GM19193 (cell line): Measurements from ENCODE around the gene SPTB.

Experiments
- POLR2A ChIP-seq: IDR thresholded peaks from 4 replicates; pipeline ENCODE4 v1.6.1; 2011; ENCODE audit not compliant: insufficient read depth, insufficient read length; ENCODE audit errors: extremely low read depth

Gene SPTB

DNA sequence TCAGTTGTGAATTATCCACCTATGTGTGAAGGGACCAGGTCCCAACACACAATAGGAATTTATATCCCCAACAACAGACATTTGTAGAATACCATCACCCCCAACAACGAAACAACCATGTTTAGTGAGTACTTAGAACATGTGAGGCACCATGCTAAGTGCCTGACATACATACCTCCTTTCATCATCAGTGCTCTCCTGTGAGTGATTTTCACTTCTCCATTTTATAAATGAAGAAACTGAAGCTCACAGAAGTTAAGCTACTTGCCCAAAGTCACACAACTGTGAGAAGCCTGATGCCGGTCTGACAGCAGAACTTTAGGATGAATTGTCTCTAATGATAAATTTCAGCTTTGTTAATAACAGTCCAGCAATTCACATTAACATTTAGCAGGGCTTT is 35.4 kb downstream of the SPTB start:
- TF ChIP-seq POLR2A: no peak

- no peak for TF ChIP-seq POLR2A
These were observed 36.2 kb downstream of the SPTB start for GRCh38 chr14:64843548-64843947.

DNA sequence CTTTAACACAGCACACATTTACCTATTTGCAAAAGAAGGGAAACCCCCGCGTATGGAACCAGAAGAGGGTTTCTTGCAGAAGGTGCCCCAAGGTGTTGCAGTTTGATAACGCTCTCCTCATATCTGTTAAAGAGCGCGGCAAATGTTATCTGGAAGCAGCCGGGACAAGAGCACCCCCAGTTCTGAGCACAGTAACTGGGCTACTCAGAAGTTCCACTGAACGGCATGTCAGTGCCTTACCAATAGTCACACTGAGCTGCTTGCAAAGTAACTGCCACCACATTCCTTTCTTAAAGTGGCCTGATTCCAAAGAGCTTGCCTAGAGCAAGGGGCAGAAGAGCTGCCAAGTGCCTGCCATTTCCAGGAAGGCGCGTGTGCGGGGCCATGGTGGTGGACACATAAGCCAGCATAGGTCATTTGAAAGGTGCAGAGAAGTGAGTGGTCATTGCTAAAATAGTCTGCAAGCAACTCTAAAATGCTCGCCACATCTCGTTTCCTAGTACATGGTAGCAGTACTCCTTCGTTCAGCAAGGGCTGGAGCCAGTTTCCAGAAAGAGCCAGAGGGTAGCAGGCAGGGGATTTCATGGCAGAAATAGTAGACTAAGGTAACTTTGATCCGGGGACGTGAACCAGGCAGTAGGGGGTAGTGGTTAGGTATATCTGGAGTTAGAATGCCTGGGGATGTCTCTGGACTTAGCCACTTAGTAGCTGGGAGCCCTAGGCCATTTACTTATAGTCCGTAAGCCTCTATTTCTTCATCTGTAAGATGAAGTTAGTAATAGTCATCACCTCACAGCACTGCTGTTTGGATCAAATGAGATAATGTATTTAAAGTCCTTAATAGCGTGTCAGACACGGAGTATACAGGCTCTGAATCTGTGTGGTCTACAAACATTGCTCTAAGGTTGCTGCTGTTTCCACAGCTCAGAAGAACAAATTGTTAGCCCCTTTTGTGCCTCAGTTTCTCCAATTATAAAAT is 37.6 kb downstream of the SPTB start:
- no peak for TF ChIP-seq POLR2A

GRCh38 chr14:64841121-64841651 is 38.5 kb downstream of the SPTB start:
- TF ChIP-seq POLR2A: no peak

- TF ChIP-seq POLR2A: no peak
These were observed 41.1 kb downstream of the SPTB start for GRCh38 chr14:64838656-64839055.

DNA sequence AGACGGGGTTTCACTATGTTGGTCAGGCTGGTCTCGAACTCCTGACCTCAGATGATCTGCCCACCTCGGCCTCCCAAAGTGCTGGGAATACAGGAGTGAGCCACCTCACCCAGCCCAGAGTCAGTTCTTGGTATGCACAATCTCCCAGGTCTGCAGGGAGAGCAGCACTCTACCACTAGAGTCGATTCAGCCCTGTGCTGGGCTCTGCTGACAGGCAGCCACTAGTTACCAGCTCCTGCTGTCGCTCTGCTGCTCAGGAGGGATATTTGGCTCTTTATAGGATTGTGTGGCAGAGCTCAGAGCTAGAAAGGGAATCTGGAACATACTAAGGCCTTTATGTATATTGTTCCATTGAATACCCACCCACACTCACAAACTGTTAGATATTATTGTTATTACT is 44.3 kb downstream of the SPTB start:
- no peak for TF ChIP-seq POLR2A

DNA sequence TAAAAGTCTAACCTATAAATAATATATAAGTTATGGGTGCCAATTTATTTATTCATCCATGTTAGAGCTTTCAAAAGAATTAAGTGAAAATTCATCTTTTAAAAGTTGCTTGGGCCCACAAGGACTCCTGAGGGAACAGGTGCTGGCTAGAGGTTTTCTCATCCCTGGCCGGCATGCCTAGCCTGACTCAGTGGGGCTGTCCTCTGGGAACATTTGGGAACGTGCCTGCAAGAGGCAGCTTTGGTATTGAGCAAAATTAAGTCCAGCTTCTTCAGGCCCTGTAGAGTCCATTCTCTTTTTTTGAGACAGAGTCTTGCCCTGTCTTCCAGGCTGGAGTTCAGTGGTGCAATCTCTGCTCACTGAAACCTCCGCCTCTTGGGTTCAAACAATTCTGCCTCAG is 44.7 kb downstream of the SPTB start:
- TF ChIP-seq POLR2A: no peak

- no peak for TF ChIP-seq POLR2A
These were observed 48.3 kb downstream of the SPTB start for GRCh38 chr14:64831419-64831818.

DNA sequence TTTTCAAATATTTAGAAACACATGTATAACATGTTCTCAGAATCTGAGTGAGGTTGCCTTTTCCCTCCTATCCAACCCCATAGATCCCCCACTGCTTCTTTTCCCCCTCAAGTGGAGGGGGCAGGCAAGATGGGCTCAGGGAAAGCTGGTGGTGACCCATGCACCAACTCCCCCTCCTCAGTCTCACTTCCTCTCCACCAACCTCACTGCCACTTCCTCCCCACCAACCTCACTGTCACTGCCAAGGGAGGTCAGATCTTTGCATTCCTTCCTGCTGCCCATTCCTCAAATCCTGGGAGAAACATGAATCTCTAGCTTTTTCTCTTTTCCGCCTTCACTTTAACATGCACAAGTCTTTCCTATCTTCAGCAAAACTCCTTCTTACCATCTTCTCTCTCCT is 48.7 kb downstream of the SPTB start:
- TF ChIP-seq POLR2A: no peak

- TF ChIP-seq POLR2A: no peak
These were observed 51.6 kb downstream of the SPTB start for GRCh38 chr14:64828071-64828470.

GRCh38 chr14:64826845-64827244 is 52.9 kb downstream of the SPTB start:
- TF ChIP-seq POLR2A: no peak

GRCh38 chr14:64826333-64826732 is 53.4 kb downstream of the SPTB start:
- TF ChIP-seq POLR2A: no peak

DNA sequence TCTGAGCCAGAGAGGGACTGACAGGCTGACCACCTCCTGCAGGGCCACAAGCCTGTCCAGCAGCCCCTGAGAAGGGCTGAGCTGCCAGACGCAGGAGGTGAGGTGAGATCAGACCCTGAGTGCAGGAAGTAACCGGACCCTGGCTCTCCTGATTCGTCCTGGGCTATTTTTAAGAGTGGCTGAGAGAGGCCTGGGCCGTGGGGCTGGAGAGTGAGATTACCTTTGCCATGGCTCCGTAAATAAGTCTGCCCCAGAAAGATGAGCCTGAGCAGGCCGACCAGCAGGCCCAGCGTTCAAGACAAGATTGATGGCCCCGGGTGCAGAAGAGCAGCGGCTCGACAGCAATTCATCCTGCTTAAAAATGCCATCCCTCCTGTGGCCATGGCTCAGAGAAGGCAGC is 54.2 kb downstream of the SPTB start:
- no peak for TF ChIP-seq POLR2A

DNA sequence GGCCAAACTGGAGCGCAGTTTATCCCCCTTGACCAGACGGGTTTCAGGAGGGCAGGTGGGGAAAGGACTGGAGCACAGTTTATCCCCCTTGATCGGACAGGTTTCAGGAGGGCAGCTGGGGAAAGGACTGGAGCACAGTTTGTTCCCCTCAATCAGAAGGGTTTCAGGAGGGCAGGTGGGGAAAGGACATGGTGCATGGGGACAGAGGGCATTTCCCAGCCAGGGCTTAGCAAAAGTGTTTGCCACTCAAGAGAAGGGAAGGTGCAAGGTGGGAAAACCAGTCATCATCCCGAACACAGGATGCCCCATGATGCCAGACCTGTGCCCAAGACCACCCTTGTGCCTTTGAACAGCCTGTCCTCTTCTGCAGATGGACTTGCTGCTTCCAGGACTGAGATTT is 54.7 kb downstream of the SPTB start:
- TF ChIP-seq POLR2A: no peak

GRCh38 chr14:64824471-64824870 is 55.2 kb downstream of the SPTB start:
- TF ChIP-seq POLR2A: no peak

- no peak for TF ChIP-seq POLR2A
These were observed 56.3 kb downstream of the SPTB start for GRCh38 chr14:64823305-64823861.
